Caco-2 (cell line): ENCODE results near the gene PSIP1. TPM values are rescaled to one million over a fixed set of nuclear protein-coding genes. Genes with fewer than 3 reads are reported as not detected.
"Not testable (repeated sequence)": the region's sequence is repeated elsewhere in the genome, so short reads cannot be mapped to it uniquely, and the experiment has no call there.

ENCODE experiments used
- BruUV-seq: library from RNA; stranded (reverse); fragments of 400-500 nt; replicated peaks from 2 replicates; lab custom pipeline; 2021; lab: Mats Ljungman, UMichigan
- CTCF ChIA-PET: fragments of 300-600 bp; sonication (Branson Sonifier 250); formaldehyde crosslinking; loops from one replicate; lab custom pipeline; 2022; ENCODE audit warnings: antibody characterized with exemption; lab: Charles Lee
- POLR2A ChIA-PET: fragments of 300-600 bp; sonication (Branson Sonifier 250); formaldehyde crosslinking; loops from one replicate; lab custom pipeline; 2022; ENCODE audit warnings: antibody characterized with exemption; lab: Charles Lee
- DNase-seq, 2 experiments: peaks; one replicate each; pipeline versions ENCODE4 v3.0.0 to v3.0.0-alpha.2; 2020 to 2022
- H3K27me3 ChIP-seq: replicated peaks from 2 replicates; pipeline ENCODE4 v1.6.0; 2011; ENCODE audit warnings: low read length; ENCODE audit not compliant: control insufficient read depth, insufficient read depth
- H3K36me3 ChIP-seq: 2 replicates; pipeline ENCODE4 v1.5.1; 2011; ENCODE audit warnings: low read length; ENCODE audit not compliant: control insufficient read depth, insufficient read depth
- H3K4me1 ChIP-seq: fragments of 250-450 bp; sonication (Bioruptor Pico); 2 replicates; pipeline ENCODE4 v1.5.1; 2020; ENCODE audit warnings: mild to moderate bottlenecking
- H3K4me3 ChIP-seq: 2 replicates; pipeline ENCODE4 v1.5.1; 2011; ENCODE audit warnings: low read depth, mild to moderate bottlenecking, control low read depth, low read length
- H3K9me3 ChIP-seq: fragments of 250-450 bp; sonication (Bioruptor Pico); 2 replicates; pipeline ENCODE4 v1.5.1; 2020; ENCODE audit warnings: mild to moderate bottlenecking, moderate library complexity
- H3K27ac Mint-ChIP-seq: one replicate; pipeline ENCODE4 v1.8.0; 2022; ENCODE audit warnings: mixed read lengths; ENCODE audit not compliant: unreplicated experiment
- H3K27me3 Mint-ChIP-seq: one replicate; pipeline ENCODE4 v1.8.0; 2022; ENCODE audit warnings: mixed read lengths; ENCODE audit not compliant: insufficient read depth, unreplicated experiment
- H3K36me3 Mint-ChIP-seq: one replicate; pipeline ENCODE4 v1.8.0; 2022; ENCODE audit warnings: mild to moderate bottlenecking, mixed read lengths; ENCODE audit not compliant: insufficient read depth, unreplicated experiment
- H3K4me1 Mint-ChIP-seq: one replicate; pipeline ENCODE4 v1.8.0; 2022; ENCODE audit warnings: low read depth, mixed read lengths; ENCODE audit not compliant: unreplicated experiment
- H3K4me3 Mint-ChIP-seq: one replicate; pipeline ENCODE4 v1.8.0; 2022; ENCODE audit warnings: mild to moderate bottlenecking, moderate library complexity, mixed read lengths; ENCODE audit not compliant: unreplicated experiment
- H3K9me3 Mint-ChIP-seq: one replicate; pipeline ENCODE4 v1.8.0; 2022; ENCODE audit warnings: mixed read lengths; ENCODE audit not compliant: unreplicated experiment
- intact Hi-C: fragments of 100-400 bp; cut with micrococcal nuclease; formaldehyde crosslinking; loops from one replicate; pipeline ENCODE4 v1.10.0; 2022; ENCODE audit not compliant: unreplicated experiment
- total RNA-seq: library from RNA; stranded (reverse); gene quantifications from 2 replicates; pipeline ENCODE4 v1.2.3, GENCODE V29; 2022
- TF ChIP-seq, protein P1 (sequence below), 2 experiments: fragments of 200-600 bp in 1 of 2; IDR thresholded peaks; 1 replicate in 1 of 2; 2 replicates in 1 of 2; pipeline versions ENCODE4 v1.5.1 to v1.8.0; 2011 to 2022; ENCODE audit warnings: antibody characterized with exemption in 1 of 2, control low read depth in 1 of 2, inconsistent platforms in 1 of 2, low read depth in 1 of 2, low read length in 1 of 2, mild to moderate bottlenecking in 1 of 2, moderate library complexity in 1 of 2; ENCODE audit not compliant: insufficient read depth in 1 of 2, severe bottlenecking in 1 of 2, unreplicated experiment in 1 of 2

Gene PSIP1
- total RNA-seq, 1 experiment from 2014 or later: 54.1 TPM

DNA sequence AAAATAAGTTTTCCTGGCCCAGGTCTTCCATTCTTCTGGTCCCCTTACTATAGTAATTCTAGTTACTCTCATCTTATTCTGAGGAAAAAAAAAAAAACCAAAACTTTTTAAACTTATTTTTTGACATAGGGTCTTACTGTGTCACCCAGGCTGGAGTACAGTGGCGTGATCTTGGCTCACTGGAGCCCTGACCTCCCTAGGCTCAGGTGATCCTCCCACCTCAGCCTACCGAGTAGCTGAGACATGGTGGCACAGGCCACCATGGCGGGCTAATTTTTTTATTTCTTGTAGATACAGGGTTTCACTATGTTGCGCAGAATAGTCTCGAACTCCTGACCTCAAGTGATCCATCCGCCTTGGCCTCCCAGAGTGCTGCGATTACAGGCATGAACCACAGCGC is 49.7 kb downstream of the PSIP1 start:
- no peaks in the 10 kb centered on the region for H3K4me1 Mint-ChIP-seq
- no peaks in the 10 kb centered on the region for H3K27me3 ChIP-seq
- POLR2A ChIA-PET: no interaction called here
- H3K36me3 ChIP-seq: no peaks in the 10 kb centered on the region
- TF ChIP-seq, protein P1, sequence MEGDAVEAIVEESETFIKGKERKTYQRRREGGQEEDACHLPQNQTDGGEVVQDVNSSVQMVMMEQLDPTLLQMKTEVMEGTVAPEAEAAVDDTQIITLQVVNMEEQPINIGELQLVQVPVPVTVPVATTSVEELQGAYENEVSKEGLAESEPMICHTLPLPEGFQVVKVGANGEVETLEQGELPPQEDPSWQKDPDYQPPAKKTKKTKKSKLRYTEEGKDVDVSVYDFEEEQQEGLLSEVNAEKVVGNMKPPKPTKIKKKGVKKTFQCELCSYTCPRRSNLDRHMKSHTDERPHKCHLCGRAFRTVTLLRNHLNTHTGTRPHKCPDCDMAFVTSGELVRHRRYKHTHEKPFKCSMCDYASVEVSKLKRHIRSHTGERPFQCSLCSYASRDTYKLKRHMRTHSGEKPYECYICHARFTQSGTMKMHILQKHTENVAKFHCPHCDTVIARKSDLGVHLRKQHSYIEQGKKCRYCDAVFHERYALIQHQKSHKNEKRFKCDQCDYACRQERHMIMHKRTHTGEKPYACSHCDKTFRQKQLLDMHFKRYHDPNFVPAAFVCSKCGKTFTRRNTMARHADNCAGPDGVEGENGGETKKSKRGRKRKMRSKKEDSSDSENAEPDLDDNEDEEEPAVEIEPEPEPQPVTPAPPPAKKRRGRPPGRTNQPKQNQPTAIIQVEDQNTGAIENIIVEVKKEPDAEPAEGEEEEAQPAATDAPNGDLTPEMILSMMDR (IDR thresholded peaks at IDR 0.05; ENCODE audit: insufficient read depth in 1 of 2, low read depth in 1 of 2, low read length in 1 of 2, severe bottlenecking in 1 of 2, unreplicated experiment in 1 of 2): no peak
- no peak overlapping the region for H3K27ac Mint-ChIP-seq
- H3K4me1 ChIP-seq: no peaks in the 10 kb centered on the region
- H3K9me3 Mint-ChIP-seq: no peaks in the 10 kb centered on the region
- CTCF ChIA-PET: no interaction called here
- peaks cover 36% of the 10 kb centered on the region for H3K36me3 Mint-ChIP-seq
- no peaks in the 10 kb centered on the region for H3K27me3 Mint-ChIP-seq
- no peaks in the 10 kb centered on the region for H3K9me3 ChIP-seq
- DNase-seq: no peak
- H3K4me3 Mint-ChIP-seq: no peak overlapping the region
- no peak overlapping the region for H3K4me3 ChIP-seq
- intact Hi-C loops: no loop called here
- BruUV-seq: no TSS peak

DNA sequence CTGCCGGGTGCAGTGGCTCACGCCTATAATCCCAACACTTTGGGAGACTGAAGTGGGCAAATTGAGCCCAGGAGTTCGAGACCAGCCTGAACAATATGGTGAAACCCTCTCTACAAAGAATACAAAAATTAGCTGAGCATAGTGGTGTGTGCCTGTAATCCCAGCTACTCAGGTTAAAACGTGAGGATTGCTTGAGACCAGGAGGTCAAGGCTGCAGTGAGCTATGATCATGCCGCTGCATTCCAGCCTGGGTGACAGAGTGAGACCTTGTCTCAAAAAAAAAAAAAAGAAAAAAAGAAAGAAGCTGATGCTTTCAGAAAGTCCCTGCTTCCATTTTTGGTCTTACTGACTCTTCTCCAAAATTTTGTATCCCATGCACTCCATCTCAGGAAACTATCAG is 56.8 kb downstream of the PSIP1 start:
- no peaks in the 10 kb centered on the region for H3K4me1 Mint-ChIP-seq
- Histone ChIP-seq H3K27me3 (no peaks in the 10 kb centered on the region), H3K36me3 (no peaks in the 10 kb centered on the region), H3K4me1 (no peaks in the 10 kb centered on the region), H3K4me3 (no peak overlapping the region), H3K9me3 (no peaks in the 10 kb centered on the region)
- POLR2A ChIA-PET: no interaction called here
- BruUV-seq: no TSS peak
- DNase-seq: no peak
- intact Hi-C loops: no loop called here
- CTCF ChIA-PET: no interaction called here
- no peak overlapping the region for H3K27ac Mint-ChIP-seq
- TF ChIP-seq, protein P1 (IDR thresholded peaks at IDR 0.05; ENCODE audit: insufficient read depth in 1 of 2, low read depth in 1 of 2, low read length in 1 of 2, severe bottlenecking in 1 of 2, unreplicated experiment in 1 of 2): no peak
- no peak overlapping the region for H3K4me3 Mint-ChIP-seq
- H3K9me3 Mint-ChIP-seq: no peaks in the 10 kb centered on the region
- H3K36me3 Mint-ChIP-seq: peaks cover 35% of the 10 kb centered on the region
- no peaks in the 10 kb centered on the region for H3K27me3 Mint-ChIP-seq

- intact Hi-C loops: no loop called here
- ChIA-PET POLR2A (no interaction called here), CTCF (no interaction called here)
- no peaks in the 10 kb centered on the region for H3K9me3 ChIP-seq
- no peaks in the 10 kb centered on the region for H3K27me3 ChIP-seq
- no TSS peak for BruUV-seq
- H3K4me1 Mint-ChIP-seq: no peaks in the 10 kb centered on the region
- H3K36me3 Mint-ChIP-seq: peaks cover 59% of the 10 kb centered on the region
- H3K4me3 ChIP-seq: no peak overlapping the region
- peaks cover 6% of the 10 kb centered on the region for H3K4me1 ChIP-seq
- TF ChIP-seq, protein P1 (IDR thresholded peaks at IDR 0.05; ENCODE audit: insufficient read depth in 1 of 2, low read depth in 1 of 2, low read length in 1 of 2, severe bottlenecking in 1 of 2, unreplicated experiment in 1 of 2): no peak
- no peaks in the 10 kb centered on the region; the same call in 1 of the 2 replicates for H3K36me3 ChIP-seq
- no peaks in the 10 kb centered on the region for H3K27me3 Mint-ChIP-seq
- no peaks in the 10 kb centered on the region for H3K9me3 Mint-ChIP-seq
- DNase-seq: peak in 1 of 2 experiments; percentile 2
- no peak overlapping the region for H3K27ac Mint-ChIP-seq
- no peak overlapping the region for H3K4me3 Mint-ChIP-seq
Measured at GRCh38 chr9:15444141-15444540, 66.6 kb downstream of the PSIP1 start.

- H3K27me3 ChIP-seq, H3K36me3 ChIP-seq, H3K9me3 Mint-ChIP-seq, DNase-seq, BruUV-seq, H3K27me3 Mint-ChIP-seq, CTCF ChIA-PET, H3K4me3 ChIP-seq, H3K27ac Mint-ChIP-seq, H3K4me1 ChIP-seq, H3K4me3 Mint-ChIP-seq, H3K9me3 ChIP-seq, intact Hi-C loops, POLR2A ChIA-PET, H3K4me1 Mint-ChIP-seq: not testable (repeated sequence)
- H3K36me3 Mint-ChIP-seq: peaks cover 41% of the 10 kb centered on the region
Measured at GRCh38 chr9:15442264-15442663, 68.5 kb downstream of the PSIP1 start.

GRCh38 chr9:15441841-15442240 is 68.9 kb downstream of the PSIP1 start:
- not testable (repeated sequence) for H3K9me3 ChIP-seq

More at GRCh38 chr9:15441841-15442240, 68.9 kb downstream of the PSIP1 start:
- H3K9me3 Mint-ChIP-seq, H3K36me3 ChIP-seq, H3K4me1 ChIP-seq, H3K4me3 ChIP-seq, intact Hi-C loops, BruUV-seq, H3K27ac Mint-ChIP-seq, H3K27me3 Mint-ChIP-seq, CTCF ChIA-PET, POLR2A ChIA-PET, H3K27me3 ChIP-seq, H3K4me3 Mint-ChIP-seq, DNase-seq, H3K4me1 Mint-ChIP-seq: not testable (repeated sequence)
- H3K36me3 Mint-ChIP-seq: peaks cover 38% of the 10 kb centered on the region
